Germinal center (tissue), 1 donor: ENCODE results near the gene SDSL.
A peak's percentile ranks its signal among the peaks of the same experiment; 100 is the strongest.

Source experiments
- DNase-seq: peaks from one replicate; pipeline ENCODE4 v3.0.0; 2012; ENCODE audit warnings: mixed read lengths, low spot score

Gene SDSL

DNA sequence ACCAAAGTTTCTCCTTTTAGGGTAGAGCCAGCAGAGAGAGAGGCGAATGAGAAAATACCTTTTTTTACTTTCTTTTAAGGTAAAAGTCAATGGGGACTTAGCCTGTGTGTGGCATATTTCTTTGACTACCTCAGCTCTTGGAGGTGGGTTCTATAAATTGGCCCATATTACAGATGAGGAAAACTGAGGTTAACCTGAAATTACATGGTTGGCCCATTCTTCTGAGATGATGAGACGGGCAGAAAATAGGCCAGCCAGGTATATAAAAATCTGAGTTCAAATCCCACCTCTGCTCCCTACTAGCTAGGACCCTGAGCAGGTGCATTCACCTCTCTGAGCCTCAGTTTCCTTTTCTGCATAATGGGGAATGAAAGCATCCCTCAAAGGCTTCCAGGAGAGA, 27.1 kb downstream of the SDSL start:
- DNase-seq: no peak

GRCh38 chr12:113449839-113450238, 27.7 kb downstream of the SDSL start:
- no peak for DNase-seq

DNA sequence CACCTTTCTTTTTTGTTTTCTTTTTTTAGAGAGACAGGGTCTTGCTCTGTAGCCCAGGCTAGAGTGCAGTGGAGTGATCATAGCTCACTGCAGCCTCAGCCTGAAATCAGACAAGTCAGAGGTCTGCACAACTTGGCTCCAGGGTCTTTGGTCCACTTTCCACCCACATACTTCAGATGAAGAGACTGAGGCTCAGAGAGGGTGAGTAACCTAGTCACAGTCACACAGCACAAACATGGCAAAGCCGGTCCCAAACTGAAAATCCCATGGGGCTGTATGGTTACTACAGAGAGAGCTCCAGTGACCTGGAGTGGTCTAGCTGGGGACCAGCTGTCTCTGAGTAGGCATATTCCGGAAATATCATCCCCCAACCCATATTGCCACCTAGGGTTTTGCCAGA, 30.3 kb downstream of the SDSL start:
- no peak for DNase-seq

GRCh38 chr12:113453330-113453729, 31.1 kb downstream of the SDSL start:
- DNase-seq: no peak

DNA sequence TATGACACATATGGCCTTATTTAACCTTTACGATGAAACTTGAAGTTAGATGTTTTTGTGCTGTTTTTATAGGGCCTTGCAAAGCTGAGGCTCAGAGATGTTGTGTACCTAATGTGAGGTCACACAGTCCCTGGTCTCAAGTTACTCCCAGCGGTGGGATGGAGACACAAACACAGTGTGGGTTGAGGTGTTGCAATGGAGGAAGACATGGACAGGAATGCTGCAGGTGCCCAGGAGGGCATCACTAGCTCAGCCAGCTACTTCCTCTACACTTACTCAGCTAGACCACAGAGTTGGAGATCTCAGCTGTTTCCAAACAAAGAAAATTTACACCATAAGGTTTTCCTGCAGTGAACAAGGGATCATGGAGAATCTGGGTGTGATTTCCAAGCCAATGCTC, 34.0 kb downstream of the SDSL start:
- DNase-seq: no peak

GRCh38 chr12:113456761-113457160, 34.6 kb downstream of the SDSL start:
- no peak for DNase-seq

DNA sequence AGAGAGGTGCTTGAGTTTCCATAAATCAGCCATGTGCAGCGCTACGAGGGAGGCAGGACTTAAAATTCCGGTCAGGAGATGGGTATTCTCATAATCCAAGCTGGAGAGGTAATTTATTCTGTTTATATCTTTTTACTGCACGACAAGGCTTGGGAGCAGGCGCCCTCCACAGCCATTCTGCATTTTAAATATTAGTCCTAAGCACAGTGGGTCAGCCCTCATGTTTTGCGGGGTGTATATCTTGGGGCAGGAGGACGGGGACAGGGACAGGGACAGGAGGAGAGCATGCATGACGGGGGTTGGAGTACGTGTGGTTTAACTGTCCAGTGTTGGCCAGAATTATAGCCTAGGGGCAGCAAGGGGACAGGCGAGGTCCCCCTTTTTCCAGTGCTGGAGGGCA, 35.0 kb downstream of the SDSL start:
- DNase-seq: no peak

DNA sequence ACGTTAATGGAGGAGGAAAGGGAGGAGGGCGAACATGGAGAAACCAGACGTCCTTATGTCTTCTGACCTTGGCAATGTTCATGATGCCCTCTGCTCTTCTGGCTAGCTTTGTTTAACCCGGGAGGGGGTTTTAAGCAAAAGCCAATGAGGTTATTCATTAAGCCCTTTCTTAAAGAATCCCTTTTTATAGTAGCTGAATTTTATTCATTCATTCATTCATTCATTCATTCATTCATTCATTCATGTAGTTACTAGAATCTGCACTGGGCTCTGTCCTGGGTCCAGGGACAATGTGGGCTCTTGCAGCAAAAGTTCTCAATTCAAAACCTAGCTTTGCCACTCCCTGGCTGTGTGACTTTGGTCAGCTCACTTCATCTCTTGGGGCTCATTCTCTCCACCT, 35.5 kb downstream of the SDSL start:
- DNase-seq: no peak

DNA sequence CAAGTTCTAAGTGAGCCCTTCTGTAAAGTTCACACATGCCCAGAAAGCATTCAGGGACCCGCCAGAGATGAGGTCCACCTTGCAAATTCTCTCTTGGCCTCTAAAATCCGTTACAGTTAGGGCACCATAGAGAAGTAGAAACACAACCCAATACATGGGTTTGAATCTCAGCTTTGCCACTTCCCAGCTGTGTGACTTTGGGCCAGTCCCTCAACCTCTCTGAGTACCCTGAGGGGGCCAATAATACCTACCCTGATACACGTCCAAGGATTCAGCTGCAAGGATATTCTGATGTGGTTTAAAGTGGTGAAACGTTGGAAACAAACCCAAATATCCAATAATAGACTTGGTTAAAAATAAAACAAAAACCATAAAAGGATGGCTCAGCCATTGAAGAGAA, 37.8 kb downstream of the SDSL start:
- no peak for DNase-seq

DNA sequence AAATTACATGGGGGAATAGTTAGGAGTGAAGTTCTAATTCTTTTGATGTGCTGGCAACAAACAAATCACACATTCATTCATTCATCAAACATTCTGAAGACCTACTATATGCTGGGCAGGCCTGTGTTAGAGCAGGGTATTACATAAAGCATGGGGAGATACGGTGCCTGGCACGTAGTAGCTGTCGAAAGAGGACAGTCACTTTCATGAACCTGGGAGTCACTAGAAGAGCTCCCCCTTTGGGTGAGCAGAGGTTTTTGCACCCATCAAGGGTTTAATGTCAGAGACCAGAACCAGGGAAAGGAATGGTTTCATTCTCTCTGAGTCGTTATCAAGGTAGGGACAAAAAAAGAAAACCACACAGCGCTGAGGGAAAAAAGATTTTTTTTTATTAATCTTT, 39.5 kb downstream of the SDSL start:
- DNase-seq: peak; percentile 40

GRCh38 chr12:113462117-113462774, 40.1 kb downstream of the SDSL start:
- DNase-seq: peak; percentile 61

DNA sequence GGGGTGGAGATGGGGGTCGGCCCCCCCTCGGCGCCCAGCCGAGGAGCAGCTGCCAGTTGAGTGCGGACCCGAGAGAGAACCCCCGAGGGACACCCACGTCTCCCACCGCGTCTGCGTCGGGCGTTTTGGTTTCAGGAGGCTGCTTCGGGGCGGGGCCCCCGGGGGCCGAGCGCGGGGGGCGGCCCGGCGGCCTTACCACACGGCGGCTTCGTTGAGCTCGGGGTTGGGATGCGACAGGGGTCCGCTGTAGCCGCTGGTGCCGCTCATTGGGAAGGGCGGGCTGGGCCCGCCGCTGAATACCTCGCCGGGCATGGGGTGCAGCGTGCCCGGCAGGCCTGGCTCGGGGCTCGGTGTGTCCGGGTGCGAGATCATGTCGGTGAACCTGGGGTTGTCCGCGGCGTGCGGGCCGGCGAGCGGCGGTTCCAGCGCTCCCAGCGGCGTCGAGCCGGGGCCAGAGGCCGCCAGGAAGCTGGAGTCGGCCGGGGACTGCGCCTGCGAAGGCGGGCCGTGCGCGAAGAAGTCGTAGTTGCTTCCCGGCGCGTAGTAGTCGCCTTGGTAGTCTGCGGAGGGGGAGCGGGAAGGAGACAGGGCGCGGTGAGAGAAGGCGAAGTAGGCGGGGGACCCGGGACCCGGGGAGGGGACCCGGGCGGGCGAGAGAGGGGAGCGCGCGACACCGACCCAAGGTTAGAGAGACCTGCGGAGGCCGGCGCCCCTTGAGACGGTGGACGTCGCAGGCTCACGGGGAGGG, 41.0 kb downstream of the SDSL start:
- no peak for DNase-seq

- no peak for DNase-seq
These were observed 41.7 kb downstream of the SDSL start for GRCh38 chr12:113463746-113464451.

DNA sequence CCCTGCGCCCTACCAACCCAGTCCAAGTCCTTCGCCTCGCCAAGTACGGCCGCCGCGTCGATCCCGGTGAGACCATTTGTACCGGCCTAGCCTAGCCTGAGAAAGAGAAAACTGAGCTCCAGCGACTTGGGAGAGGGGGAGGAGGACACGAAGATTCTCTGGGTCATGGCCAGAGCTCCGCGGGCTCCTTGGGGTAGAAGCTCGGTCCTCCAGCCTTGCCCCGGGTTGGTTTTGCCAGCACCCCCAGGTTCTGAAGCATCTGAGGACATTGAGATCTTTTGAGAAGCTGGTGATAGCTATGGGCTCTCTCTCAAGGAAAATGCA, 42.2 kb downstream of the SDSL start:
- DNase-seq: no peak

GRCh38 chr12:113464852-113465719, 42.9 kb downstream of the SDSL start:
- no peak for DNase-seq

GRCh38 chr12:113465808-113466453, 43.8 kb downstream of the SDSL start:
- DNase-seq: no peak

- DNase-seq: no peak
These were observed 44.4 kb downstream of the SDSL start for GRCh38 chr12:113466454-113467141.

DNA sequence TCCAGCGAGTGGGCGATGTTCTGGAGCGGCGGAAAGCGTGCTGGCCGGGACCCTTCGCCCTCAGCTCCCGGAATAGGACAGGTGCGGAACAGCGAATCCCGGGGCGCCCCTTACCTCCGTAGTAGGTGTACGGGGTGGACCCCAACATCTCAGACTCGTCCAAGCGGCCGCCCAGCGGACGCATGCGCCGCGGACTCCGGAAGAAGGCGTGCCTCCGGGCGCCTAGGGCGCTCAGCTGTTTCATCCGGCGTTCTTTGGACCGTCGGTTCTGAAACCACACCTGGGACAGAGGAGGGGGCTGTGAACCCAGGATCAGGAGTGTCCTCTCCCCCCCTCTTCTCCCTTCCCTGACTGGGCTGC, 44.9 kb downstream of the SDSL start:
- DNase-seq: no peak

- no peak for DNase-seq
These were observed 45.6 kb downstream of the SDSL start for GRCh38 chr12:113467502-113468364.
